H1 (cell line): ENCODE results near the gene KCNAB3. TPM values are rescaled to one million over a fixed set of nuclear protein-coding genes. Genes with fewer than 3 reads are reported as not detected.

Experiments used
- CTCF ChIA-PET: fragments of 300-600 bp; sonication (Branson Sonifier 250); formaldehyde crosslinking; loops from one replicate; lab custom pipeline; 2021; ENCODE audit not compliant: partially characterized antibody; lab: Charles Lee
- POLR2A ChIA-PET: fragments of 300-600 bp; sonication (Branson Sonifier 250); formaldehyde crosslinking; loops from one replicate; lab custom pipeline; 2021; ENCODE audit warnings: inconsistent platforms; ENCODE audit not compliant: partially characterized antibody; lab: Charles Lee
- DNase-seq, 2 experiments: peaks; one replicate each; pipeline versions ENCODE4 v3.0.0 to v3.0.0-alpha.2; 2010 to 2022; ENCODE audit warnings: low spot score in 2 of 2, low read depth in 1 of 2, mixed read lengths in 1 of 2
- FAIRE-seq: peaks from 2 replicates; lab custom pipeline; 2011; peaks lifted over from hg19 to GRCh38; lab: Jason Lieb, UNC
- H2AFZ ChIP-seq: 2 replicates; pipeline ENCODE4 v1.8.1; 2012; ENCODE audit warnings: low read length, inconsistent platforms
- H2AK5ac ChIP-seq: 2 replicates; pipeline ENCODE4 v1.6.1; 2013; ENCODE audit warnings: low read depth, low read length
- H2BK120ac ChIP-seq: replicated peaks from 2 replicates; pipeline ENCODE3; 2013; ENCODE audit warnings: low read depth, low read length, inconsistent platforms
- H2BK12ac ChIP-seq: 2 replicates; pipeline ENCODE4 v1.6.1; 2013; ENCODE audit warnings: low read depth, low read length
- H2BK15ac ChIP-seq: 2 replicates; pipeline ENCODE4 v1.6.1; 2013; ENCODE audit warnings: low read length
- H2BK20ac ChIP-seq: 2 replicates; pipeline ENCODE4 v1.6.1; 2013; ENCODE audit warnings: low read length
- H2BK5ac ChIP-seq: 2 replicates; pipeline ENCODE4 v1.6.1; 2013; ENCODE audit warnings: low read depth, low read length
- H3K14ac ChIP-seq: 2 replicates; pipeline ENCODE4 v1.6.1; 2013; ENCODE audit warnings: inconsistent platforms; ENCODE audit not compliant: insufficient read length
- H3K18ac ChIP-seq: 2 replicates; pipeline ENCODE4 v1.6.1; 2013; ENCODE audit warnings: low read length; ENCODE audit errors: extremely low read depth
- H3K23ac ChIP-seq: 2 replicates; pipeline ENCODE4 v1.6.1; 2013; ENCODE audit warnings: inconsistent platforms; ENCODE audit not compliant: insufficient read length
- H3K23me2 ChIP-seq: 2 replicates; pipeline ENCODE4 v1.6.1; 2013; ENCODE audit warnings: low read depth, low read length
- H3K27ac ChIP-seq: 2 replicates; pipeline ENCODE4 v1.6.1; 2011; ENCODE audit warnings: low read depth, low read length, inconsistent platforms
- H3K27me3 ChIP-seq, 4 experiments: replicated peaks in 1 of 4; 1 replicate in 1 of 4; 2 replicates in 3 of 4; pipeline versions ENCODE4 v1.6.1 to v1.8.1; 2011 to 2013; ENCODE audit warnings: low read length in 3 of 4, mild to moderate bottlenecking in 3 of 4, inconsistent platforms in 2 of 4, mixed read lengths in 2 of 4, moderate library complexity in 1 of 4; ENCODE audit not compliant: control insufficient read depth in 3 of 4, insufficient read depth in 3 of 4; ENCODE audit errors: extremely low read depth in 1 of 4
- H3K36me3 ChIP-seq, 4 experiments: 2 replicates each; pipeline versions ENCODE4 v1.6.1 to v1.8.1; 2011 to 2013; ENCODE audit warnings: mild to moderate bottlenecking in 4 of 4, low read length in 3 of 4, moderate library complexity in 2 of 4, control low read depth in 1 of 4, inconsistent platforms in 1 of 4; ENCODE audit not compliant: insufficient read depth in 4 of 4, control insufficient read depth in 2 of 4
- H3K4ac ChIP-seq: replicated peaks from 2 replicates; pipeline ENCODE3; 2013; ENCODE audit warnings: low read length, low read depth, mixed read lengths, inconsistent platforms; ENCODE audit not compliant: insufficient read length
- H3K4me1 ChIP-seq, 4 experiments: replicated peaks in 1 of 4; 1 replicate in 1 of 4; 2 replicates in 3 of 4; pipeline versions ENCODE4 v1.6.1 to v1.8.1; 2011 to 2013; ENCODE audit warnings: low read length in 3 of 4, inconsistent platforms in 2 of 4, mixed read lengths in 1 of 4; ENCODE audit not compliant: insufficient read depth in 4 of 4, control insufficient read depth in 3 of 4
- H3K4me2 ChIP-seq, 2 experiments: 2 replicates each; pipeline versions ENCODE4 v1.6.1 to v1.8.1; 2011 to 2013; ENCODE audit warnings: low read depth in 2 of 2, low read length in 2 of 2, control low read depth in 1 of 2, inconsistent platforms in 1 of 2, mild to moderate bottlenecking in 1 of 2; ENCODE audit not compliant: insufficient read depth in 1 of 2
- H3K4me3 ChIP-seq, 4 experiments: fragments of 200-600, 300-600 bp in 1 of 4; sonication (generic), shearing (Covaris generic), sonication (Bioruptor Twin) in 1 of 4; 2 replicates each; pipeline versions ENCODE4 v1.5.1 to v1.8.1; 2011 to 2016; ENCODE audit warnings: low read length in 4 of 4, low read depth in 3 of 4, control low read depth in 2 of 4, inconsistent platforms in 2 of 4, mild to moderate bottlenecking in 2 of 4, mixed read lengths in 1 of 4, moderate library complexity in 1 of 4; ENCODE audit not compliant: insufficient read depth in 2 of 4; ENCODE audit errors: extremely low read depth in 1 of 4
- H3K56ac ChIP-seq: replicated peaks from 2 replicates; pipeline ENCODE3; 2013; ENCODE audit warnings: low read depth, mild to moderate bottlenecking, mixed read lengths, low read length, inconsistent platforms; ENCODE audit not compliant: insufficient read length
- H3K79me1 ChIP-seq: 2 replicates; pipeline ENCODE4 v1.6.1; 2013; ENCODE audit warnings: low read depth, low read length, control low read depth
- H3K79me2 ChIP-seq, 2 experiments: 2 replicates each; pipeline versions ENCODE4 v1.6.1 to v1.8.1; 2012 to 2013; ENCODE audit warnings: low read length in 2 of 2, mild to moderate bottlenecking in 2 of 2, inconsistent platforms in 1 of 2; ENCODE audit not compliant: insufficient read depth in 2 of 2, control insufficient read depth in 1 of 2
- H3K9ac ChIP-seq, 4 experiments: replicated peaks in 1 of 4; 1 replicate in 1 of 4; 2 replicates in 3 of 4; pipeline versions ENCODE4 v1.6.1 to v1.8.1; 2011 to 2013; ENCODE audit warnings: low read depth in 3 of 4, low read length in 3 of 4, control low read depth in 2 of 4, mild to moderate bottlenecking in 2 of 4, moderate library complexity in 2 of 4, inconsistent platforms in 1 of 4; ENCODE audit errors: extremely low read depth in 1 of 4
- H3K9me3 ChIP-seq, 2 experiments: 2 replicates each; pipeline versions ENCODE4 v1.6.1 to v1.8.1; 2012 to 2013; ENCODE audit warnings: mild to moderate bottlenecking in 2 of 2, moderate library complexity in 2 of 2, control low read depth in 1 of 2, inconsistent platforms in 1 of 2, low read depth in 1 of 2, low read length in 1 of 2, mixed read lengths in 1 of 2; ENCODE audit not compliant: insufficient read depth in 2 of 2
- H4K20me1 ChIP-seq, 2 experiments: replicated peaks in 1 of 2; 2 replicates each; pipeline versions ENCODE3 to v1.8.1; 2011 to 2013; ENCODE audit warnings: inconsistent platforms in 2 of 2, low read length in 2 of 2, mild to moderate bottlenecking in 1 of 2; ENCODE audit not compliant: insufficient read depth in 2 of 2, control insufficient read depth in 1 of 2
- H4K5ac ChIP-seq: 2 replicates; pipeline ENCODE4 v1.6.1; 2013; ENCODE audit warnings: low read length, low read depth, mixed read lengths, inconsistent platforms; ENCODE audit not compliant: insufficient read length
- H4K8ac ChIP-seq: 2 replicates; pipeline ENCODE4 v1.8.0; 2013; ENCODE audit warnings: mild to moderate bottlenecking, moderate library complexity, low read length, inconsistent platforms; ENCODE audit not compliant: insufficient read depth; ENCODE audit errors: extremely low read depth
- H4K91ac ChIP-seq: replicated peaks from 2 replicates; pipeline ENCODE3; 2013; ENCODE audit warnings: low read length, mixed read lengths, inconsistent platforms; ENCODE audit not compliant: insufficient read length
- GABPA ChIP-seq: IDR thresholded peaks from 2 replicates; pipeline ENCODE4 v1.6.1; 2011; ENCODE audit warnings: mild to moderate bottlenecking, low read length, moderate library complexity, borderline replicate concordance; ENCODE audit not compliant: insufficient read depth
- SP4 ChIP-seq: IDR thresholded peaks from 2 replicates; pipeline ENCODE4 v1.6.1; 2012; ENCODE audit warnings: low read length, inconsistent platforms
- SUZ12 ChIP-seq: fragments of 200-600 bp; sonication (generic); IDR thresholded peaks from 2 replicates; pipeline ENCODE4 v1.6.1; 2012; ENCODE audit warnings: mild to moderate bottlenecking, inconsistent platforms, low read length, moderate library complexity, mixed read lengths
- TEAD4 ChIP-seq: IDR thresholded peaks from 2 replicates; pipeline ENCODE4 v1.6.1; 2012; ENCODE audit warnings: low read depth, low read length, inconsistent platforms, mixed read lengths
- YY1 ChIP-seq: IDR thresholded peaks from 2 replicates; pipeline ENCODE4 v1.6.1; 2011; ENCODE audit warnings: low read depth, mild to moderate bottlenecking, low read length
- ZNF274 ChIP-seq: IDR thresholded peaks from 2 replicates; pipeline ENCODE4 v1.7.0; 2012; ENCODE audit warnings: low read length, borderline replicate concordance; ENCODE audit errors: extremely low read depth
- WGBS, 2 experiments: shearing (Covaris generic) in 1 of 2; methylation state at CpG; one replicate each; pipeline versions ENCODE4 v1.1.6 to v1.1.7; 2013 to 2015; ENCODE audit warnings: low lambda C conversion rate in 2 of 2, mixed read lengths in 2 of 2, inconsistent platforms in 1 of 2, low coverage in 1 of 2, missing lambda C conversion rate in 1 of 2; ENCODE audit not compliant: insufficient replicate concordance in 2 of 2, insufficient coverage in 1 of 2, insufficient read length in 1 of 2; ENCODE audit errors: extremely low coverage in 1 of 2, missing lambda C conversion rate in 1 of 2; 5-methylcytosine and 5-hydroxymethylcytosine counted together
- polyA plus RNA-seq, 7 experiments: library from polyadenylated mRNA; depleted of rRNA in 3 of 7; stranded (reverse) in 5 of 7; unstranded in 2 of 7; fragments of >200 nt in 5 of 7; fragments of 200-250 nt in 2 of 7; gene quantifications; 1 replicate in 5 of 7; 2 replicates in 1 of 7; 4 replicates in 1 of 7; pipeline versions ENCODE4 v1.2.1 to v1.2.3, GENCODE V29; 2011 to 2013; ENCODE audit warnings: missing spikeins in 2 of 7, mixed read lengths in 2 of 7
- total RNA-seq: library from RNA; stranded (reverse); fragmentation: NEBNext Ultra II Directional; extraction: Animal tissue kit (Norgen Biotek cat#: 25700); gene quantifications from 2 replicates; pipeline ENCODE4 v1.2.1, GENCODE V29; 2021
- TF ChIP-seq, protein P1 (sequence below): IDR thresholded peaks from 2 replicates; pipeline ENCODE4 v1.6.1; 2011; ENCODE audit warnings: low read depth, mild to moderate bottlenecking, low read length; ENCODE audit not compliant: insufficient read depth

KCNAB3 gene
- total and polyA plus RNA-seq, 2 of the 8 experiments (the other 6 are each of a cell fraction or from before 2014, with no cell fraction given) = 1.7 to 2.4 TPM

DNA sequence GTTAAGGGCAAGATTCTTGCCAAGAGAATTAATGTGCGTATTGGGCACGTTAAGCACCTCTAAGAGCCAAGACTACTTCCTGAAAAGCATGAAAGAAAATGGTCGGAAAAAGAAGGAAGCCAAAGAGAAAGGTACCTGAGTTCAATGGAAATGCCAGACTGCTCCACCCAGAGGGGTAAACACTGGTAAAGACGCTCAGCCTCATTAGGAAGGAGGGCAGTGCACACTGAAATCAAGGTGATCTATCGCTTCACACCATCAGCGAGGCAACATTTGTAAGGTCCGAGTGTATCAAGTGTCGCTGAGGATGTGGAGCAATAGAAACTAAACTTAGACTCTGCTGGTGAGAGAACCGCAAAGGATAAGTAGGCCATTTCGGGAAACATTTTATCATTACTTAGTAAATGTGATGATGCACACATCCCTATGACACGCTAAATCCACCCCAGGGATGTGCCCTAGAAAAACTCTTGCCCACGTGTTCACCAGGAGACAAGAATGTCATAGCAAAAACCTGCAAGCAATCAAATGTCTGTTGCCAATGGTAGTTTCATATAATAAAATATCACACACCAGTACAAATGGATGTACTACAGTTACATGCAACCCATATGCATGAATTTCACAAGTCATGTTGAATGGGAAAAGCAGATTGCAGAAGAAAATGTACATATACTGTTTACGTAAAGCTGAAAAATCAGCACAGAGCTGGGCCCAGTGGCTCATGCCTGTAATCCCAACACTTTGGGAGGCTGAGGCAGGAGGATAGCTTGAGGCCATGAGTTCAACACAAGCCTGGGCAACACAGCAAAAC is 26.0 kb upstream of the KCNAB3 start:
- H4K5ac ChIP-seq = no peak overlapping the region
- WGBS, 2 experiments = 91% methylated on average over 13 of the region's 13 CpGs; no CpG with 5 or more reads in 1 of the 2 experiments
- H3K36me3 ChIP-seq = no peaks in the 10 kb centered on the region
- no peak overlapping the region for H3K23ac ChIP-seq
- no peaks in the 10 kb centered on the region for H3K79me2 ChIP-seq
- H3K14ac ChIP-seq = no peak overlapping the region
- no peak overlapping the region for H3K9ac ChIP-seq
- ChIA-PET POLR2A (interaction anchor here (0.9 kb wide), 1 partner anchor 40 kb away, joined by 3 read pairs; the partner anchor contains the start of gene RNF227), CTCF (interaction anchor here (0.6 to 1.3 kb wide), 3 partner anchors 35 to 221 kb away, joined by 3 to 5 read pairs (median 4); no protein-coding TSS in a partner anchor)
- no peak overlapping the region for H2AK5ac ChIP-seq
- no peak overlapping the region for H3K56ac ChIP-seq
- H3K4ac ChIP-seq = no peak overlapping the region
- no peak overlapping the region for H2BK5ac ChIP-seq
- no peaks in the 10 kb centered on the region; a peak in 2 of 7 replicates for H3K27me3 ChIP-seq
- H3K4me2 ChIP-seq = no peak overlapping the region
- DNase-seq (no peak), FAIRE-seq (no peak)
- H2BK15ac ChIP-seq = no peak overlapping the region
- no peak overlapping the region for H2BK120ac ChIP-seq
- no peak overlapping the region for H2BK20ac ChIP-seq
- no peaks in the 10 kb centered on the region for H3K4me1 ChIP-seq
- H4K91ac ChIP-seq = no peak overlapping the region
- no peak overlapping the region for H4K8ac ChIP-seq
- no peaks in the 10 kb centered on the region for H3K9me3 ChIP-seq
- no peak for TF ChIP-seq SUZ12
- TF ChIP-seq ZNF274 = no peak
- no peak for TF ChIP-seq SP4
- TF ChIP-seq GABPA = no peak
- no peak for TF ChIP-seq TEAD4
- no peak for TF ChIP-seq YY1
- TF ChIP-seq, protein P1, sequence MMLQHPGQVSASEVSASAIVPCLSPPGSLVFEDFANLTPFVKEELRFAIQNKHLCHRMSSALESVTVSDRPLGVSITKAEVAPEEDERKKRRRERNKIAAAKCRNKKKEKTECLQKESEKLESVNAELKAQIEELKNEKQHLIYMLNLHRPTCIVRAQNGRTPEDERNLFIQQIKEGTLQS = no peak
- no peak overlapping the region for H3K27ac ChIP-seq
- H3K18ac ChIP-seq = no peak overlapping the region
- H3K4me3 ChIP-seq = no peak overlapping the region
- no peaks in the 10 kb centered on the region for H3K23me2 ChIP-seq
- H3K79me1 ChIP-seq = no peaks in the 10 kb centered on the region
- no peaks in the 10 kb centered on the region for H4K20me1 ChIP-seq
- no peak overlapping the region for H2AFZ ChIP-seq
- no peak overlapping the region for H2BK12ac ChIP-seq
